Ovary (tissue), 3 donors: ENCODE data around the gene TRIM33.

Experiments used
- POLR2A ChIP-seq: fragments of 450-650 bp; IDR thresholded peaks from one replicate; pipeline ENCODE4 v1.6.1; 2017; ENCODE audit warnings: antibody characterized with exemption, mild to moderate bottlenecking, moderate library complexity
- TF ChIP-seq, protein P1 (sequence below), 3 donors: fragments of 450-650 bp in 2 of 3; fragments of 200-600 bp in 1 of 3; IDR thresholded peaks; one replicate each; pipeline versions ENCODE4 v1.5.1 to v1.8.0; 2016 to 2022; ENCODE audit warnings: antibody characterized with exemption in 3 of 3, mild to moderate bottlenecking in 1 of 3
- donor health status: DM: no; HTN: no; CAD: no.

DNA sequence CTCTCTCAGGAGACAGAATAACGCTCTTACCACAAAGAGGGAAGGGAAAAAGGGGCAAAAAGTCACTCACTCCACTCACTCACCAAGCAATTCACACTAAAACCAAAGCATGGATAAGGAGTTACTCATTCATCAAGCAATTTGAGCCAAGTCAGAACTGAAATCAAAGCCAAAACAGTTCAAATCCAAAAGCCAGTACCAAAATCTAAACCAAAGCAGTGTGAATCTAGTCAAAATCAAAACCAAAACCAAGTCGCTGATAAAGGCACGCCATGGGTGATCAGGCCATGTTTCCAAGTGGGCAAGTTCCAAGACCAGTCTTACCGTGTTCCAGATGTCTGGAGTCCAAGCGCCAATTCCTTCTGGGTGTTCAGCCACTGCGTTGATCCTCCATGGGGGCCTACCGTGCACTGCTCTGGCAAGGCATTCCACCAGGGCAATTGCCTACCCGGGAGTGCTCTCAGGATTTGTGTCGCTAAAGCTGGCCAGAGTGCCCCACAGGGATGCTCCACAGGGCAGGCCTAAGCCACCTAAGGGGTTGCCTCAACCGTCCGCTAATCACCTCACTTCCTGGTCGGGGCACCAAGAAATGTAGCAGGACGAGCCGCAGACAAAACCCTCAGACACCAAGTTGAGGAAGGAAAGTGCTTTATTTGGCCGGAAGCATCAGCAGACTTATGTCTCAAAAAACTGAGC lies 142.3 kb downstream of the TRIM33 start:
- TF ChIP-seq, protein P1, sequence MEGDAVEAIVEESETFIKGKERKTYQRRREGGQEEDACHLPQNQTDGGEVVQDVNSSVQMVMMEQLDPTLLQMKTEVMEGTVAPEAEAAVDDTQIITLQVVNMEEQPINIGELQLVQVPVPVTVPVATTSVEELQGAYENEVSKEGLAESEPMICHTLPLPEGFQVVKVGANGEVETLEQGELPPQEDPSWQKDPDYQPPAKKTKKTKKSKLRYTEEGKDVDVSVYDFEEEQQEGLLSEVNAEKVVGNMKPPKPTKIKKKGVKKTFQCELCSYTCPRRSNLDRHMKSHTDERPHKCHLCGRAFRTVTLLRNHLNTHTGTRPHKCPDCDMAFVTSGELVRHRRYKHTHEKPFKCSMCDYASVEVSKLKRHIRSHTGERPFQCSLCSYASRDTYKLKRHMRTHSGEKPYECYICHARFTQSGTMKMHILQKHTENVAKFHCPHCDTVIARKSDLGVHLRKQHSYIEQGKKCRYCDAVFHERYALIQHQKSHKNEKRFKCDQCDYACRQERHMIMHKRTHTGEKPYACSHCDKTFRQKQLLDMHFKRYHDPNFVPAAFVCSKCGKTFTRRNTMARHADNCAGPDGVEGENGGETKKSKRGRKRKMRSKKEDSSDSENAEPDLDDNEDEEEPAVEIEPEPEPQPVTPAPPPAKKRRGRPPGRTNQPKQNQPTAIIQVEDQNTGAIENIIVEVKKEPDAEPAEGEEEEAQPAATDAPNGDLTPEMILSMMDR (IDR thresholded peaks at IDR 0.05), result no peak
- TF ChIP-seq POLR2A, result no peak
